ENCODE data around the gene CHN2.

DNA sequence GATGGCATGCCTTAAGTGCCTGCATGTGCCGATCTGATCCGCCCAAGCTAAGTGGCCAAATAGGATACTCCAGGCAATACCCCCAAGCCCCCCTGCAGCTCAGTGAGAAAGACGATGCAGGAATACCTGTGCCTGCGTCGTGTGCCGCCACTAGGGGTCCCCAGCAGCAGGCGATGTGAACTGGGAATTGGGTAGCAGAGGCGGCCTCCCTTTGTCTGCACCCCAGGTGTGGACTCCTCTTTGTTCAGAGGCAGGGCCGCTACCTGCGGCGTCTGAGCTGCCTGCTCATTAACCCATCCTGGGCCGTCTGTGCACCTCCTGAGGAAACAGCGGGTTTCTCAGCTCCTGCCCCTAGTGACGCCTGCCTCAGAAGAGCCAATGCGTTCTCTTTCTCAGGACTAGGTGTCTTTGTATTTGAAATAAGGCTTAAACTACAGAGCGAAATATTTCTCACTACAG, 4.8 kb upstream of the CHN2 start:
- TF ChIP-seq CTCF (IDR thresholded peaks at IDR 0.05) = peak; percentile 91
- peak; percentile 24 for TF ChIP-seq EZH2 (IDR thresholded peaks at IDR 0.05)
- no peak for TF ChIP-seq EZH2phosphoT487 (IDR thresholded peaks at IDR 0.05)
